ENCODE results near the gene ACACB.

DNA sequence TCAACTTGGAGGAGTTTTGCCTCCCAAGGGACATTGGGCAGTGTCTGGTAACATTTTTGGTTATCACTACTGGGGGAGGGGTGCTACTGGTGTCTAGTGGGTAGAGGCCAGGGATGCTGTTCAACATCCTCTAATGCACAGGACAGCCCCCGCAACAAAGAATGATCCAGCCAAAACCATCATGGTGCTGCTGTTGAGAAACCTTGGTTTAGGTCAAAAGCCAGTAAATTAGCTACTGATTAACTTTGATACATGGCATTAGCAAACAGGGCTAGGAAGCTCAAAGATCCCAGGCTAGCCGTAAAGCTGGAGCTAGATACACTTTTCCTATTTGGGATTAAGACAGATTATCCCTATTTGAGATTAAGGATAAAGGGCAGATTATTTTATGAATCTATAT lies 32.0 kb upstream of the ACACB start:
- TF ChIP-seq POLR2A (IDR thresholded peaks at IDR 0.05), result no peak
- no peak for TF ChIP-seq CTCF (IDR thresholded peaks at IDR 0.05)

Data from Peyer's patch (tissue), 4 donors.